ELF-1 (cell line): ENCODE measurements around the gene RTBDN.
"Not testable (repeated sequence)": the region's sequence is repeated elsewhere in the genome, so short reads cannot be mapped to it uniquely, and the experiment has no call there.

Experiments used
- DNase-seq: peaks from one replicate; pipeline ENCODE4 v3.0.0-alpha.2; 2016; ENCODE audit warnings: low read depth, low spot score

Gene RTBDN

GRCh38 chr19:12858041-12858928 is 23.9 kb upstream of the RTBDN start:
- no peak for DNase-seq

- no peak for DNase-seq
These were observed 22.3 kb upstream of the RTBDN start for GRCh38 chr19:12856653-12857052.

GRCh38 chr19:12847159-12848139 is 13.1 kb upstream of the RTBDN start:
- peak; percentile 96 for DNase-seq

- DNase-seq, result not testable (repeated sequence)
These were observed 12.2 kb upstream of the RTBDN start for GRCh38 chr19:12846613-12847012.

GRCh38 chr19:12843999-12844732 is 9.8 kb upstream of the RTBDN start:
- no peak for DNase-seq

GRCh38 chr19:12843328-12843727 is 8.9 kb upstream of the RTBDN start:
- DNase-seq, result no peak

- no peak for DNase-seq
These were observed 8.1 kb upstream of the RTBDN start for GRCh38 chr19:12842511-12842910.

GRCh38 chr19:12841094-12841493 is 6.7 kb upstream of the RTBDN start:
- DNase-seq, result peak; percentile 96

GRCh38 chr19:12840091-12841079 is 6.0 kb upstream of the RTBDN start:
- DNase-seq, result peak; percentile 98

GRCh38 chr19:12838886-12839756 is 4.7 kb upstream of the RTBDN start:
- no peak for DNase-seq

- DNase-seq, result peak; percentile 49
These were observed 4.0 kb upstream of the RTBDN start, which contains the start of gene MAST1 for GRCh38 chr19:12838182-12838885. TSS of gene MAST1 (plus strand) at chr19:12838515. CDS start at chr19:12838573, 58 bp downstream.

GRCh38 chr19:12837225-12837624 is 2.8 kb upstream of the RTBDN start:
- DNase-seq, result no peak

GRCh38 chr19:12836529-12836863 is 2.1 kb upstream of the RTBDN start:
- DNase-seq, result no peak

GRCh38 chr19:12834976-12835757 is 788 bp upstream of the RTBDN start:
- no peak for DNase-seq

GRCh38 chr19:12833738-12834565 is 427 bp downstream of the RTBDN start:
- DNase-seq, result peak; percentile 5

- no peak for DNase-seq
These were observed 1.0 kb downstream of the RTBDN start for GRCh38 chr19:12833418-12833737.

GRCh38 chr19:12828494-12828893 is 5.9 kb downstream of the RTBDN start:
- DNase-seq, result peak; percentile 56
